Lower leg skin (tissue), 4 donors: ENCODE measurements around the gene CSTF1. TPM values are rescaled to one million over a fixed set of nuclear protein-coding genes. Genes with fewer than 3 reads are reported as not detected.

Experiments
- DNase-seq, 2 donors: peaks; one replicate each; pipeline ENCODE4 v3.0.0-alpha.2; 2019; ENCODE audit warnings: low spot score in 2 of 2
- H3K4me3 ChIP-seq: fragments of 200-600 bp; sonication (generic); 2 replicates; pipeline ENCODE4 v1.5.1; 2017; ENCODE audit warnings: mild to moderate bottlenecking, low read depth; ENCODE audit not compliant: poor library complexity, severe bottlenecking
- POLR2A ChIP-seq, 2 donors: fragments of 450-650 bp; IDR thresholded peaks; one replicate each; pipeline ENCODE4 v1.6.1; 2016 to 2017; ENCODE audit warnings: antibody characterized with exemption in 2 of 2, mild to moderate bottlenecking in 1 of 2, moderate library complexity in 1 of 2
- WGBS, 2 donors: methylation state at CpG; one replicate each; pipeline ENCODE4 v1.1.5; 2018; 5-methylcytosine and 5-hydroxymethylcytosine counted together
- intact Hi-C: fragments of 100-400 bp; cut with DNase I; formaldehyde crosslinking; loops from one replicate; pipeline ENCODE4 v1.15.0; 2023; ENCODE audit warnings: low total_unique reads
- total RNA-seq, 4 donors: library from RNA; depleted of rRNA; stranded (reverse); fragments of >200 nt; gene quantifications; one replicate each; pipeline ENCODE4 v1.1.0, GENCODE V29; 2016
- TF ChIP-seq, protein P1 (sequence below), 3 donors: fragments of 450-650 bp; IDR thresholded peaks; one replicate each; pipeline ENCODE4 v1.5.1; 2016; ENCODE audit warnings: antibody characterized with exemption in 3 of 3, mild to moderate bottlenecking in 3 of 3, moderate library complexity in 2 of 3

Gene CSTF1
- total RNA-seq, 4 donors from 2014 or later, result 29.5 to 41.4 (median 31.6) TPM

DNA sequence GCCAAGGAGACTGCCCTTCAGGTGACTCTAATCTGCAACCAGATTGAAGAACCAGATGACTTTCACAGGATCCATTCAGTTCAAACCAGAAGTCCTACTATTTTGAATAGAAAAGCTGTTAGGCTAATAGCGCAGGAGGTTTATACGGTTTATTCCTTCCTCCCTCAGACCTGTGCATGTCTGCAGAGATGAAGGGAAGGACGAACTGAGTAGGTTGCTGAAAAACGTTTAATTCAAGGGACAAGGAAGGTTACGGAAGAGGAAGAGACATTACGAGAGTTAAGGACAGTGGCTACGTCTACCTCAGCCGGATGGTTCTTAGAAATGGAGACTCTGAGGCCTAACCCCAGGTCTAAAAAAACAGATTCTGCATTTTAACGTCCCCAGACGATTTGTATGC, 1.4 kb upstream of the CSTF1 start:
- no peak for DNase-seq
- no peak overlapping the region for H3K4me3 ChIP-seq
- WGBS, 2 donors, result 28 to 31% methylated on average over 10 of the region's 10 CpGs
- TF ChIP-seq POLR2A (IDR thresholded peaks at IDR 0.05), result no peak
- TF ChIP-seq, protein P1, sequence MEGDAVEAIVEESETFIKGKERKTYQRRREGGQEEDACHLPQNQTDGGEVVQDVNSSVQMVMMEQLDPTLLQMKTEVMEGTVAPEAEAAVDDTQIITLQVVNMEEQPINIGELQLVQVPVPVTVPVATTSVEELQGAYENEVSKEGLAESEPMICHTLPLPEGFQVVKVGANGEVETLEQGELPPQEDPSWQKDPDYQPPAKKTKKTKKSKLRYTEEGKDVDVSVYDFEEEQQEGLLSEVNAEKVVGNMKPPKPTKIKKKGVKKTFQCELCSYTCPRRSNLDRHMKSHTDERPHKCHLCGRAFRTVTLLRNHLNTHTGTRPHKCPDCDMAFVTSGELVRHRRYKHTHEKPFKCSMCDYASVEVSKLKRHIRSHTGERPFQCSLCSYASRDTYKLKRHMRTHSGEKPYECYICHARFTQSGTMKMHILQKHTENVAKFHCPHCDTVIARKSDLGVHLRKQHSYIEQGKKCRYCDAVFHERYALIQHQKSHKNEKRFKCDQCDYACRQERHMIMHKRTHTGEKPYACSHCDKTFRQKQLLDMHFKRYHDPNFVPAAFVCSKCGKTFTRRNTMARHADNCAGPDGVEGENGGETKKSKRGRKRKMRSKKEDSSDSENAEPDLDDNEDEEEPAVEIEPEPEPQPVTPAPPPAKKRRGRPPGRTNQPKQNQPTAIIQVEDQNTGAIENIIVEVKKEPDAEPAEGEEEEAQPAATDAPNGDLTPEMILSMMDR (IDR thresholded peaks at IDR 0.05), result no peak
- intact Hi-C loops, result no loop called here

DNA sequence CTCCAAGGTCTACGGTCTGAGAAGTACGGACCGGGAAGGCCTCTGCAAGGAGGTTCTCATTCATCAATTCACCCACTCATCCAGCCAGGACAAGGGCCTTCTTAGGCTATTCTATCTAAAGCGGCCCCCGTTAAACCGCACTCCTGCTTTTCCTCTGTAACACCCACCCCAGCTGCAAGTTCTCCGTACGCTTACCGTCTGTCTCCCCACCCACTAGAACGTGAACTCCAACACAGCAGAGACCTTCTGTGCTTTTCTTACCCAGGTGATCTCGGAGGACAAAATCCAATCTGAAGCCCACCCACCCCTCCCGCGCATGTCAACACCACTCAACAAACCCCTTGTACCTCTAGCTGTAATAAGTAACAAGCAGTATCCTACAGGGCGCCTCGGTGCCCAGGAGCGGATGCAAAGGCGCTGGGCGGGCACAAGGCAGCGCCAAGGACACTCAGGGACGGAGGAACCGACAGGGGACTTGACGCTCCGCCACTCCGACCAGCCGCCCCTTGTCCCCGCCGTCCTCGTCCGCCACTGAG, 781 bp upstream of the CSTF1 start:
- no peak for DNase-seq
- TF ChIP-seq, protein P1 (IDR thresholded peaks at IDR 0.05), result no peak
- intact Hi-C loops, result no loop called here
- peak overlapping the region; percentile 74 for H3K4me3 ChIP-seq
- WGBS, 2 donors, result 1% methylated on average over 29 of the region's 29 CpGs

DNA sequence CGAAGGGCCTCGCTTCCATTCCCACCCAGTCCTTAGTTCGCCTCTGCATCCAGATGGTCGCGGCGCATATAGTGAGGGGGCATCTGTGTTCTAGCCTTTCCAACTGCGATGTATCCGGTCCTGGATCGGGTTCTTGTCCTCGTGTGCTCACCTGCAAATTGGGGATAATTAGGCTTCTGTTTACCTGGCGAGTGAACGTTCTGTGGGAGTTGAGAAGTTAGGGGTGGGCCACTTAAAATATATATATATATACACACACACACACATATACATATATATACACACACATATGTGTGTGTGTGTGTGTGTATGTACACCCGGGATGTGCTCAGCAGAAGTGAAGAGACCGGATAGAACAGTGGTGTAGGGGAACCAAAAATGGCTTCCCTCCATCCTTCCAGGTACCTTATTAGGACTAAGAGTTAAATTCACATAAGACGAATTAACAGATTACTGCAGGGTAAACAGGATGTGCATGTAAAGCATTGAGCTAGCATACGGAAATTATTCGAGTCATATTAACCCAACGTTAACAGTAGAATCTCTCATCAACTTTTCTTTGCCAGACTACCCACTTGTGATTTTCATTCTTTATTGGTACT, 537 bp downstream of the CSTF1 start:
- TF ChIP-seq, protein P1 (IDR thresholded peaks at IDR 0.05), result no peak
- no peak for TF ChIP-seq POLR2A (IDR thresholded peaks at IDR 0.05)
- 0% methylated on average over 18 of the region's 18 CpGs for WGBS, 2 donors
- DNase-seq, result no peak
- H3K4me3 ChIP-seq, result peak overlapping the region; percentile 74
- intact Hi-C loops, result no loop called here

DNA sequence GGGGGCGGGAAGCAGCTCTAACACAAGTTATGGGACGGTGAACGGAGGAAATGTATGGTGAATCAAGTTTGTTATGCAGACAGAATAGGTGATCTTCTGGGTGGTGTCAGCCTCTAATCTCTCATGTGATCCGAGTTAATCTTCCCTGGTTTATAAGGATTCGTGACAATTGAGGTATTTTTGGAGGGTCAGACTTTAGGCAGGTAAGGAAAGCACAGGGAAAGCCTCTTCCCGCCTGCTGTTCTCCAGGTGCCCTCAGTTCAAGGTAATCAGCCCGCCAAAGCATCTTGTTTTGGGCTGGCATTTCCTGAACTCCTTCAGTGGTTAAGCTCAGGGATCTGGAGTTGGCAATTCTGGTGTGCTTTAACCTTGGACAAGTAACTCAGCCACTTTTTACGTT, 1.2 kb downstream of the CSTF1 start:
- intact Hi-C loops, result no loop called here
- no peak for TF ChIP-seq POLR2A (IDR thresholded peaks at IDR 0.05)
- TF ChIP-seq, protein P1 (IDR thresholded peaks at IDR 0.05), result no peak
- H3K4me3 ChIP-seq, result no peak overlapping the region
- no peak for DNase-seq
- 53 to 59% methylated on average over 8 of the region's 8 CpGs for WGBS, 2 donors

DNA sequence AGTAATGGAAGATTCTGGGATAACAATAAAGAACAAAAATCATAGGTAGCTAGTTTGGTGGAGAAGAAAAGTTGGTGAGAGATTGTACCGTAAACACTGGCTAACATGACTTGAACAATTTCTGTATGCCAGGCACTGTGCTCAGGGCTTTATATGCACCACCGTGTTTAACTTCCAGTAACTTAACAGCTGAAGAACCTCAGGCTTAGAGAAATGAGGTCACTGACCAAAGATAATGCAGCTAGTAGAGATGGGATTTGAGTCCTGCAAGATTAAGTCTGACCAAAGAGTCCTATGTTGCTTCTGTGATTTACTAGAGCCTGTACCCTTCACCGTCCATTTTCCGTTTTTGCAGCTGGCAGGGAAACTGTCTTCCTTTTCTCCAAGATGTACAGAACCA, 2.7 kb downstream of the CSTF1 start:
- no peak overlapping the region for H3K4me3 ChIP-seq
- intact Hi-C loops, result no loop called here
- TF ChIP-seq POLR2A (IDR thresholded peaks at IDR 0.05), result no peak
- TF ChIP-seq, protein P1 (IDR thresholded peaks at IDR 0.05), result no peak
- 82 to 85% methylated on average over 4 of the region's 4 CpGs for WGBS, 2 donors
- no peak for DNase-seq
